Type B pancreatic cell (in vitro differentiated cells): ENCODE data around the gene CDT1. TPM values are rescaled to one million over a fixed set of nuclear protein-coding genes. Genes with fewer than 3 reads are reported as not detected.

Experiments
- DNase-seq: peaks from one replicate; pipeline ENCODE4 v3.0.0; 2021; ENCODE audit warnings: mixed read lengths; ENCODE audit not compliant: unreplicated experiment; ENCODE audit errors: extremely low spot score
- H3K27ac Mint-ChIP-seq: 2 replicates; pipeline ENCODE4 v1.8.0; 2021; ENCODE audit warnings: mild to moderate bottlenecking, mixed read lengths
- H3K27me3 Mint-ChIP-seq: 2 replicates; pipeline ENCODE4 v1.8.0; 2021; ENCODE audit warnings: mixed read lengths
- H3K36me3 Mint-ChIP-seq: 2 replicates; pipeline ENCODE4 v1.8.0; 2021; ENCODE audit warnings: mixed read lengths
- H3K4me1 Mint-ChIP-seq: one replicate; pipeline ENCODE4 v1.8.0; 2021; ENCODE audit warnings: mixed read lengths; ENCODE audit not compliant: unreplicated experiment
- H3K4me3 Mint-ChIP-seq: 2 replicates; pipeline ENCODE4 v1.8.0; 2021; ENCODE audit warnings: mild to moderate bottlenecking, mixed read lengths
- H3K9me3 Mint-ChIP-seq: 2 replicates; pipeline ENCODE4 v1.8.0; 2021; ENCODE audit warnings: mixed read lengths
- total RNA-seq: library from RNA; stranded (reverse); gene quantifications from 2 replicates; pipeline ENCODE4 v1.2.1, GENCODE V29; 2021; ENCODE audit warnings: low replicate concordance
- TF ChIP-seq, protein P1 (sequence below): fragments of 200-600 bp; sonication (generic); conservative IDR thresholded peaks from 2 replicates; pipeline ENCODE4 v1.5.0; 2021; ENCODE audit warnings: antibody characterized with exemption, mild to moderate bottlenecking

The CDT1 gene
- total RNA-seq, 1 donor from 2014 or later: 36.8 TPM

DNA sequence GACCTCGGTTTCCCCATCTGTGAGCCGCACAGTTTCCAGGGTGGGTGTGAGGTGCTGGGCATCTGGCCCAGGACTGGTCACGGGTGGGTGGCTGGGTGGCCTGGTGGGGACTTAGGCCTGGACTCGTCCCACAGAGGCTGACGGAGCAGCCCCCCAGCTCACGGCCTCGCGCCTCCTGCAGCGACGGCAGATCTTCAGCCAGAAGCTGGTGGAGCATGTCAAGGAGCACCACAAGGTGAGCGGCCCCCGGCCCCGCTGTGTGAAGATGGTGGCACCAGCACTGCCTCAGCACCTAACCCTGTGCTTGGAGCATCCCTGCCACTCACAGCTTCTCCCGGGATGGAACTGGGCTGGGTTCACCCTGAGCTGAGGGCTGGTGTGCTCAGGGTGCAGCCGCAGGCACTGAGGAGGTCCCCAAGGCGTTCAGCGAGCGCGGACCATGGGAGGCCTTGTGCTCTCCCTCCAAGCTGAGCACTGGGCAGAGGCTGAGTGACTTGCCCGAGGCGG, 2.4 kb downstream of the CDT1 start:
- Mint-ChIP-seq H3K27ac (no peak overlapping the region), H3K4me3 (no peak overlapping the region), H3K4me1 (no peaks in the 10 kb centered on the region), H3K9me3 (no peaks in the 10 kb centered on the region), H3K36me3 (no peaks in the 10 kb centered on the region), H3K27me3 (no peaks in the 10 kb centered on the region)
- no peak for DNase-seq
- TF ChIP-seq, protein P1, sequence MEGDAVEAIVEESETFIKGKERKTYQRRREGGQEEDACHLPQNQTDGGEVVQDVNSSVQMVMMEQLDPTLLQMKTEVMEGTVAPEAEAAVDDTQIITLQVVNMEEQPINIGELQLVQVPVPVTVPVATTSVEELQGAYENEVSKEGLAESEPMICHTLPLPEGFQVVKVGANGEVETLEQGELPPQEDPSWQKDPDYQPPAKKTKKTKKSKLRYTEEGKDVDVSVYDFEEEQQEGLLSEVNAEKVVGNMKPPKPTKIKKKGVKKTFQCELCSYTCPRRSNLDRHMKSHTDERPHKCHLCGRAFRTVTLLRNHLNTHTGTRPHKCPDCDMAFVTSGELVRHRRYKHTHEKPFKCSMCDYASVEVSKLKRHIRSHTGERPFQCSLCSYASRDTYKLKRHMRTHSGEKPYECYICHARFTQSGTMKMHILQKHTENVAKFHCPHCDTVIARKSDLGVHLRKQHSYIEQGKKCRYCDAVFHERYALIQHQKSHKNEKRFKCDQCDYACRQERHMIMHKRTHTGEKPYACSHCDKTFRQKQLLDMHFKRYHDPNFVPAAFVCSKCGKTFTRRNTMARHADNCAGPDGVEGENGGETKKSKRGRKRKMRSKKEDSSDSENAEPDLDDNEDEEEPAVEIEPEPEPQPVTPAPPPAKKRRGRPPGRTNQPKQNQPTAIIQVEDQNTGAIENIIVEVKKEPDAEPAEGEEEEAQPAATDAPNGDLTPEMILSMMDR: no peak

DNA sequence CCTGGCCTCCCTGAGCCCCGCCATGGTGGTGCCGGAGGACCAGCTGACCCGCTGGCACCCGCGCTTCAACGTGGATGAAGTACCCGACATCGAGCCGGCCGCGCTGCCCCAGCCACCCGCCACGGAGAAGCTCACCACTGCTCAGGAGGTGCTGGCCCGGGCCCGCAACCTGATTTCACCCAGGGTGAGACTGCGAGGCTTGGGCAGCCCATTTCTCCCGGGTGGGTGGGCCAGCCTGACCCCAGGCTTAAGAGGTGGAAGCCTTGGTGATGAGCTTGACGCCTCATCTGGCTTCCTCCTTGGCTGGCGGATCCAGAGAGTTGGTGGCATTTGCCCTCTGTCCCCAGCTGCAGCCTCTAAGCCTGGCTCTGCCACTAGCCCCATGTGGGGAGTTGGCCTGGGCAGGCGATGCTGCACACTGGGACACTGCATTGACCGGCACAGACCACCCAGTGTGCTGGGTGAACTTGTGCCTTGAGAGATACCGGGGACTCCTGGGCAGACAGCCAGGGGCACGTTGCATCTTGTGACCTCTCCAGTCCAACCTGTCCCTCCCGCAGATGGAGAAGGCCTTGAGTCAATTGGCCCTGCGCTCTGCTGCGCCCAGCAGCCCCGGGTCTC, 3.0 kb downstream of the CDT1 start:
- no peaks in the 10 kb centered on the region for H3K27me3 Mint-ChIP-seq
- DNase-seq: no peak
- TF ChIP-seq, protein P1: no peak
- no peaks in the 10 kb centered on the region for H3K9me3 Mint-ChIP-seq
- no peaks in the 10 kb centered on the region for H3K36me3 Mint-ChIP-seq
- no peaks in the 10 kb centered on the region for H3K4me1 Mint-ChIP-seq
- no peak overlapping the region for H3K27ac Mint-ChIP-seq
- no peak overlapping the region for H3K4me3 Mint-ChIP-seq

DNA sequence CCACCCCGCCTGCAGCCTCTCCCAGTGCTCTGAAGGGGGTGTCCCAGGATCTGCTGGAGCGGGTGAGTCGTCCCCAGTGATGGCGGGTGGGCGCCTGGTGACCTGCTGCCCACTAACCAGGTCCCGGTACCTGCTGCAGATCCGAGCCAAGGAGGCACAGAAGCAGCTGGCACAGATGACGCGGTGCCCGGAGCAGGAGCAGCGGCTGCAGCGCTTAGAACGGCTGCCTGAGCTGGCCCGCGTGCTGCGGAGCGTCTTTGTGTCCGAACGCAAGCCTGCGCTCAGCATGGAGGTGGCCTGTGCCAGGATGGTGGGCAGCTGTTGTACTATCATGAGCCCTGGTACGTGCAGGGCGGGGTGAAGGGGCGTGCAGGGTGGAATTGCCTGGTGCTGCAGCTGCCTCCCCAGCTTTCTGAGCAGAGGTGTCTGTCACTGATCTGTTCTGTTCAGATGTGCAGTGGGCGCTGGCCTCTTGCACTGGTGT, 3.6 kb downstream of the CDT1 start:
- Mint-ChIP-seq H3K36me3 (no peaks in the 10 kb centered on the region), H3K9me3 (no peaks in the 10 kb centered on the region), H3K27me3 (no peaks in the 10 kb centered on the region), H3K4me3 (no peak overlapping the region), H3K4me1 (no peaks in the 10 kb centered on the region), H3K27ac (no peak overlapping the region)
- no peak for DNase-seq
- TF ChIP-seq, protein P1: no peak

DNA sequence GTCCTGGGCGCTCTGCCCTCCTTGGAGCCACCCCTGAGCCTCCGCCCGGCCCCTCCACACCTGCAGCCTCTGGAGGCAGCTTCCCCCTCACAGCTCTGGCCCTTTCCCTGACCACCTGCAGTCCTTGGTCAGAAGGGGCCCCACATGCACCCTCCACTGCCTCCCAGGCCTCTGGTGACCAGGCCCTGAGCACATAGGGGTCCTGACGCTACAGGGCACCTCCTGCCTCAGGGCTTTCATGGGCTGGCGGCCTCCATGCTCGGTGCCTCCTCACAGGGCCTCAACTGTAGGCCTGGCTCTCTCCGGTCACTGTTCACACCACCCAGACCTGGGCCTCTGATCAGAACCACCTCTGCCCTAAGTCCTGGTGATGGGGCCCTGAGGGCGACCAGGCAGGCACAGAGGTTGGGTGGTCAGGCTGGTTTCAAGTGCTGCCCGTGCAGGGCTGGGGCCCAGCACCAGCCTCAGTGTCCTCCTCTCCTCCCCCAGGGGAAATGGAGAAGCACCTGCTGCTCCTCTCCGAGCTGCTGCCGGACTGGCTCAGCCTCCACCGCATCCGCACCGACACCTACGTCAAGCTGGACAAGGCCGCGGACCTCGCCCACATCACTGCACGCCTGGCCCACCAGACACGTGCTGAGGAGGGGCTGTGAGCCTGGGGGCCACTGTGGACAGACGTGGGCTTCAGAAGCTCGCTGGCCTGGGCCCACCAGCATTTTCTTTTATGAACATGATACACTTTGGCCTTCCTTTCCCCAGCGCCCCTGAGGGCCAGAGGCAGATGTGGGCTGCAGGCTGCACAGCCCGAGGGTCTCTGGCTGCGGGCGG, 4.3 kb downstream of the CDT1 start:
- DNase-seq: no peak
- H3K36me3 Mint-ChIP-seq: no peaks in the 10 kb centered on the region
- H3K27ac Mint-ChIP-seq: no peak overlapping the region
- no peaks in the 10 kb centered on the region for H3K4me1 Mint-ChIP-seq
- H3K4me3 Mint-ChIP-seq: peak overlapping the region; percentile 39
- H3K9me3 Mint-ChIP-seq: no peaks in the 10 kb centered on the region
- TF ChIP-seq, protein P1: no peak
- H3K27me3 Mint-ChIP-seq: no peaks in the 10 kb centered on the region

DNA sequence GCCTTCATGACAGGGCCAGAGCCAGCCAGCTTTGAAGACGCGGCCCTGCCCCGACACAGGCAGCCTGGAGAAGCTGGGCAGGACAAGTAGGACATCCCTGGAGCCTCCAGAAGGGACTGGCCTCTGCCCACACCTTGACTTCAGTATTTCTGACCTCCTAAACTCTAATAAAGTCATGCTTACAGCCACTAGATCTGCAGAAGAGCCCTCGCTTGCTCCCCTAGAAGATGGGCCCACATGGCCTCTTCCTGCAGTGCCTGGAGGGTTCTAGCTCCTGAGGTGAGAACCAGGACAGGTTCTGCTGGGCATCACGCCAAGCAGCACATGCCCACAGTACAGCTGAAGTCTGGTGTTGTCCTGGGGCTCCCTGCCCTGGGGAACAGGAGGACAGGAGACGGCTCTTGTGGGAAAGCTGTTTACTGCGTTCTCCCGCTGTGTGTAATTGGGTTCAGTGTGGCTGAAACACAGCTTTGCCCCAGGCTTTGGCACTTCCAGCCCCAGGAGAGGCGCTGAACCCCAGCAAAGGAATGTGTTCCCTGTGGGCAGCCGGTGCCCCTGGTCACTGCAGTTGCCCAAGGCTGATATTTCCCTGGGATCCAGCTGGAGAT, 5.6 kb downstream of the CDT1 start:
- Mint-ChIP-seq H3K27ac (no peak overlapping the region), H3K27me3 (no peaks in the 10 kb centered on the region), H3K4me3 (peak overlapping the region; percentile 90), H3K4me1 (peaks cover 3% of the 10 kb centered on the region), H3K36me3 (no peaks in the 10 kb centered on the region), H3K9me3 (no peaks in the 10 kb centered on the region)
- TF ChIP-seq, protein P1: no peak
- DNase-seq: no peak
